Mesendoderm (in vitro differentiated cells): Measurements from ENCODE around the gene RALGDS.

Experiments
- DNase-seq: peaks from one replicate; pipeline ENCODE4 v3.0.0; 2013
- H2AK5ac ChIP-seq: 2 replicates; pipeline ENCODE4 v1.6.1; 2013; ENCODE audit warnings: low read length, inconsistent platforms
- H2BK120ac ChIP-seq: 2 replicates; pipeline ENCODE4 v1.6.1; 2013; ENCODE audit warnings: low read depth, mild to moderate bottlenecking, low read length, moderate library complexity, mixed read lengths
- H2BK15ac ChIP-seq: replicated peaks from 2 replicates; pipeline ENCODE4 v1.6.1; 2013; ENCODE audit warnings: low read depth, mild to moderate bottlenecking, moderate library complexity
- H2BK5ac ChIP-seq: 2 replicates; pipeline ENCODE4 v1.6.1; 2013; ENCODE audit warnings: low read length, inconsistent platforms
- H3K18ac ChIP-seq: 2 replicates; pipeline ENCODE4 v1.6.1; 2013; ENCODE audit warnings: mild to moderate bottlenecking, low read length, mixed read lengths
- H3K23ac ChIP-seq: one replicate; pipeline ENCODE4 v1.6.1; 2013; ENCODE audit warnings: low read length
- H3K27ac ChIP-seq: 2 replicates; pipeline ENCODE4 v1.5.1; 2013; ENCODE audit warnings: low read depth, mild to moderate bottlenecking, inconsistent platforms, low read length, moderate library complexity
- H3K27me3 ChIP-seq: 2 replicates; pipeline ENCODE4 v1.6.1; 2013; ENCODE audit warnings: low read length, control low read depth, mild to moderate bottlenecking, inconsistent platforms; ENCODE audit not compliant: insufficient read depth, poor library complexity
- H3K36me3 ChIP-seq: 2 replicates; pipeline ENCODE4 v1.6.1; 2013; ENCODE audit warnings: low read length, inconsistent platforms; ENCODE audit not compliant: control insufficient read depth, insufficient read depth
- H3K4ac ChIP-seq: one replicate; pipeline ENCODE4 v1.6.1; 2013; ENCODE audit warnings: low read depth, mild to moderate bottlenecking, low read length, moderate library complexity
- H3K4me1 ChIP-seq: 2 replicates; pipeline ENCODE4 v1.6.1; 2013; ENCODE audit warnings: low read depth, low read length, inconsistent platforms; ENCODE audit not compliant: control insufficient read depth
- H3K4me2 ChIP-seq: 2 replicates; pipeline ENCODE4 v1.6.1; 2013; ENCODE audit warnings: low read length
- H3K4me3 ChIP-seq: 2 replicates; pipeline ENCODE4 v1.5.1; 2013; ENCODE audit warnings: mild to moderate bottlenecking, low read length
- H3K56ac ChIP-seq: one replicate; pipeline ENCODE4 v1.6.1; 2013; ENCODE audit warnings: low read length
- H3K79me1 ChIP-seq: 2 replicates; pipeline ENCODE4 v1.6.1; 2013; ENCODE audit warnings: low read length, inconsistent platforms
- H3K79me2 ChIP-seq: 2 replicates; pipeline ENCODE4 v1.6.1; 2013; ENCODE audit warnings: mild to moderate bottlenecking, low read length; ENCODE audit not compliant: control insufficient read depth, insufficient read depth
- H3K9ac ChIP-seq: 2 replicates; pipeline ENCODE4 v1.6.1; 2013; ENCODE audit warnings: low read length, inconsistent platforms
- H4K5ac ChIP-seq: one replicate; pipeline ENCODE4 v1.6.1; 2013; ENCODE audit warnings: low read length
- H4K8ac ChIP-seq: one replicate; pipeline ENCODE4 v1.6.1; 2013; ENCODE audit warnings: low read depth, mild to moderate bottlenecking, control low read depth, low read length, moderate library complexity
- WGBS: extraction: QIAGEN DNeasy Blood & Tissue Kit; methylation state at CpG from one replicate; pipeline ENCODE4 v1.1.7; 2013; ENCODE audit warnings: low lambda C conversion rate, missing lambda C conversion rate; ENCODE audit not compliant: insufficient coverage; ENCODE audit errors: extremely low coverage; 5-methylcytosine and 5-hydroxymethylcytosine counted together

RALGDS gene

DNA sequence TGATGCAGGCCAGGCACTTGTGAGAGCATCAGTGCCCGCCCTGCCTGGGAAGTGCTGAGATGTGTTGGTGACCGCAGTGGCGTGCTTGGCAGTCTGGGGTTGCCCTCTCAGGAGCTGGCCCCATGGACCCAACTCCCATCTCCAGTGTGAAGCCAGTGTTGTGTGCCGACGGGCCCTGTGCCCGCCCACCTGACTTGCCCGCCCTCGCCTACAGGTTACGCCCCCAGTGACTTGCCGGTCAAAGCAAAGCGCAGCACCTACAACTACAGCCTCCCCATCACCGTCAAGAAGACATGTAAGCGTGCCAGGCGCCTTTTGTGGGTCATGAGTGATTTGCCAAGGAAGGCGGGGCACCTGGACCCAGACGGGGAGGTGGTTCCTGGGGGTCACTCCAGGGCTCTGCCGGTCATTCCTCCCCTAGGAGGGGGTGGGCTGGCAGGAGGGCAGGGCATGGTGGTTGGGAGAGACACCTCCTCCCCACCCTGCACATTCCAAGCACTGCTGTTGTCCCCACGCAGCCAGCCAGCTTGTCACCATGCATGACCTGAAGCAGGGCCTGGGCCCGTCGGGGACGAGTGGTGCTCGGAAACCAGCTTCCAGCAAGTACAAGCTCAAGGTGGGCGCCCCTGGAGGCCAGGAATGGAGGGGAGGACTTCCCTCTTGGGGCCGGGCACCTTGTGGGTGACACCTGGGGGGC is 66.7 kb downstream of the RALGDS start:
- no peaks in the 10 kb centered on the region for H3K79me1 ChIP-seq
- no peak overlapping the region for H3K4me3 ChIP-seq
- no peak overlapping the region for H4K5ac ChIP-seq
- H2BK15ac ChIP-seq = no peak overlapping the region
- H4K8ac ChIP-seq = no peak overlapping the region
- no peaks in the 10 kb centered on the region for H3K27me3 ChIP-seq
- no peak overlapping the region for H3K27ac ChIP-seq
- H2AK5ac ChIP-seq = no peak overlapping the region
- H3K23ac ChIP-seq = no peak overlapping the region
- H2BK120ac ChIP-seq = no peak overlapping the region
- H3K4ac ChIP-seq = no peak overlapping the region
- no peak overlapping the region for H3K56ac ChIP-seq
- no peak overlapping the region for H3K9ac ChIP-seq
- no peak overlapping the region for H3K18ac ChIP-seq
- DNase-seq = no peak
- H3K36me3 ChIP-seq = peaks cover 15% of the 10 kb centered on the region
- peaks cover 2% of the 10 kb centered on the region for H3K4me1 ChIP-seq
- no peaks in the 10 kb centered on the region for H3K79me2 ChIP-seq
- no peak overlapping the region for H3K4me2 ChIP-seq
- H2BK5ac ChIP-seq = no peak overlapping the region
- WGBS = no CpG with 5 or more reads among the region's 24 CpGs

DNA sequence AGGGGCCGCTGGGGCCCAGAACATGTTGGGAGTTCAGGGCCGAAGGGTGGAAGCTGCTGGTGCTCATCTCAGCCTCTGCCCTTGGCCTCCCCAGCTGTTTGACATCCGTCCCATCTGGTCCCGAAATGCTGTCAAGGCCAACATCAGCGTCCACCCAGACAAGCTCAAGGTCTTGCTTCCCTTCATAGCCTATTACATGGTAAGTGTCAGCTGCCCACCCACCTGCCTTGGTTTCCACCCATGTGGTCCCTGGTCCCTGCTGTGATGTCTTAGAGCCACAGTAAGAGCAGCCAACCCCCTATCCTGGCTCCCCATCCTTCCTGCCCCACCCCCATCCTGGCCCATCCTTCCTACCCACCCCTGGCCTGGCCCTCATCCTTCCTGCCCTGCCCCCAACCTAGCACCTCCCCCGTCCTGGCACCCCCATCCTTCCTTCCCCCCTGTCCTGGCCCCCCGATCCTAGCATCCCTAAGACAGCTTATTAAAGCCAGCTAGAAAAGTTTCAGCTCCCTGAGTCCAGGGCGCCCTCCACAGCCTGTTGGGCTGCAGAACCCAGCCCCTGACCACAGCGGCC is 69.0 kb downstream of the RALGDS start:
- H3K4ac ChIP-seq = no peak overlapping the region
- no peak overlapping the region for H4K5ac ChIP-seq
- H2AK5ac ChIP-seq = no peak overlapping the region
- no peak for DNase-seq
- no peak overlapping the region for H2BK15ac ChIP-seq
- peaks cover 11% of the 10 kb centered on the region for H3K36me3 ChIP-seq
- no peaks in the 10 kb centered on the region for H3K79me2 ChIP-seq
- no peaks in the 10 kb centered on the region for H3K4me1 ChIP-seq
- H2BK120ac ChIP-seq = no peak overlapping the region
- no peak overlapping the region for H3K27ac ChIP-seq
- no peak overlapping the region for H2BK5ac ChIP-seq
- WGBS = no CpG with 5 or more reads among the region's 9 CpGs
- no peak overlapping the region for H3K4me2 ChIP-seq
- no peak overlapping the region for H3K18ac ChIP-seq
- no peak overlapping the region for H3K4me3 ChIP-seq
- no peak overlapping the region for H3K23ac ChIP-seq
- H3K27me3 ChIP-seq = no peaks in the 10 kb centered on the region
- no peak overlapping the region for H3K9ac ChIP-seq
- H3K56ac ChIP-seq = no peak overlapping the region
- no peak overlapping the region for H4K8ac ChIP-seq
- H3K79me1 ChIP-seq = no peaks in the 10 kb centered on the region

DNA sequence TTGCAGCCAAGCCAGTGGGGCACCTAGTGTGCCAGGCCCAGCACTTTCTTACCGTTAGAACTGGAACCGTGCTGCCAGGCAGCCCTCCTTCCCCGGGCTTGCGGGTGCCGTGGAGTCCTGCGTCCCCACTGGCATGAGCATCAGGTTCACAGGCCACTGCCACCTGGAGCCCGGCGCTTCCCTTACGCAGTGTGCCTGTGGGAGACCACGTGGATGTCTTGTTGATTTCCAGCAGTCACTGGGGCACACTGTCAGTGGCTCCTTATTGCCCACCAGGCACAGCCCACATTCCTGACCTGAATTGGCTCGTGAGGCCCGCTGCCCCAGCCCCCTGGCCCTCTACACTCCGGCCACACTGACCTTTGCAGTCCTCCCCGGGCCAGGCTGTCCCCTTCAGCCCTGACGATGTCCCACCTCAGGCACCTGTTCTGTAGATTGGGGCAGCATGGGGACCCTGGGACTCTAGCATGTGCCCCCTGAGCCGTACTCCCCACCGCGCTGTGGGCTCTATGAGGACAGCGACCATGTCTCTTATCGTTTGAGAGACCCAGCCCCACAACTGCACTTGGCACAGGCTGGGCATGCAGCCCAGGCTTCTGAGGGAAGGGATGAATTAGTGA is 69.6 kb downstream of the RALGDS start:
- no peak overlapping the region for H3K18ac ChIP-seq
- H3K27me3 ChIP-seq = no peaks in the 10 kb centered on the region
- H3K9ac ChIP-seq = no peak overlapping the region
- H3K79me1 ChIP-seq = no peaks in the 10 kb centered on the region
- H3K4ac ChIP-seq = no peak overlapping the region
- no peaks in the 10 kb centered on the region for H3K4me1 ChIP-seq
- H2BK5ac ChIP-seq = no peak overlapping the region
- no peak for DNase-seq
- H2BK15ac ChIP-seq = no peak overlapping the region
- H3K79me2 ChIP-seq = no peaks in the 10 kb centered on the region
- no peak overlapping the region for H3K56ac ChIP-seq
- H3K4me2 ChIP-seq = no peak overlapping the region
- no peak overlapping the region for H3K4me3 ChIP-seq
- no peak overlapping the region for H2BK120ac ChIP-seq
- no CpG with 5 or more reads among the region's 20 CpGs for WGBS
- no peak overlapping the region for H3K23ac ChIP-seq
- no peak overlapping the region for H3K27ac ChIP-seq
- H4K5ac ChIP-seq = no peak overlapping the region
- no peak overlapping the region for H2AK5ac ChIP-seq
- H4K8ac ChIP-seq = no peak overlapping the region
- peaks cover 10% of the 10 kb centered on the region for H3K36me3 ChIP-seq

DNA sequence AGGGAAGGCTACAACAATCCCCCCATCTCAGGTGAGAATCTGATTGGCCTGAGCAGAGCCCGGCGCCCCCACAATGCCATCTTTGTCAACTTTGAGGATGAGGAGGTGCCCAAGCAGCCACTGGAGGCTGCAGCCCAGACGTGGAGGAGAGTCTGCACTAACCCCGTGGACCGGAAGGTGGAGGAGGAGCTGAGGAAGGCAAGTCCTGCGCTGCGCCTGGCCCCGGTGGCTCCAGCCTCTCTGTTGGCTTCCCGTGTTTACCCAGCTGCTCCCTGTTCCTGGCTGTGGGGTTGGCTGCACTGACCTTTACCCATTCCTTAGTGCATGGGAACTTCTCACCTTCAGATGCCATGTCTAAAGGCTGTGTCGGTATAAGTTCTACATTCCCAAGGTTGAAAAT is 70.3 kb downstream of the RALGDS start:
- WGBS = no CpG with 5 or more reads among the region's 10 CpGs

DNA sequence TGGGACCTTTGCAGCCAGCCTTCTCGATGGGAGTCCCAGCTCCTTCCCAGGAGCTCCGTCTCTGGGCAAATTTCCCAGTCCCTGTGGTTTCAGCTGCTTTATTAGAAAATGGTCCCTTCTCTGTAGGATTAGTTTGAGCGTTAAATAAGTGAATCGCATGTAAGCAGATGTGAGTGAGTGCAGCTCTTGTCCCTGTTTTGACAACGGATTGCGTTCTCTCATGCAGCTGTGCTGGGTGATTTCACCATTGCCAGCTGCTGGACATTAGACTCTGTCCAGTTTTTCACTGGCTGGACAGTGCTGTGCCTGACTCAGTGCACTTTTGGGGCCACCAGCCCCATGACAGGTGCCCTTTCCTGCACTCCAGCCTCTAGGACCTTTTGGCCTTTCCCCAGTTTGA is 70.9 kb downstream of the RALGDS start:
- Histone ChIP-seq H3K4me2 (no peak overlapping the region), H2BK120ac (no peak overlapping the region), H3K27ac (no peak overlapping the region), H3K18ac (no peak overlapping the region), H3K9ac (no peak overlapping the region), H4K8ac (no peak overlapping the region), H3K4ac (no peak overlapping the region), H3K79me1 (no peaks in the 10 kb centered on the region), H3K79me2 (no peaks in the 10 kb centered on the region), H3K27me3 (no peaks in the 10 kb centered on the region), H2BK15ac (no peak overlapping the region), H4K5ac (no peak overlapping the region), H3K36me3 (peaks cover 12% of the 10 kb centered on the region), H2AK5ac (no peak overlapping the region), H3K4me1 (no peaks in the 10 kb centered on the region), H2BK5ac (no peak overlapping the region), H3K4me3 (no peak overlapping the region), H3K23ac (no peak overlapping the region), H3K56ac (no peak overlapping the region)
- DNase-seq = no peak
- no CpG with 5 or more reads among the region's 6 CpGs for WGBS

More for the DNA sequence above, 70.3 kb downstream of the RALGDS start:
- H3K36me3 ChIP-seq = peaks cover 10% of the 10 kb centered on the region
- no peak overlapping the region for H3K27ac ChIP-seq
- H2BK5ac ChIP-seq = no peak overlapping the region
- H3K27me3 ChIP-seq = no peaks in the 10 kb centered on the region
- H2AK5ac ChIP-seq = no peak overlapping the region
- no peak overlapping the region for H3K56ac ChIP-seq
- no peak overlapping the region for H2BK120ac ChIP-seq
- H3K4ac ChIP-seq = no peak overlapping the region
- no peak overlapping the region for H3K23ac ChIP-seq
- no peak overlapping the region for H3K4me2 ChIP-seq
- no peak overlapping the region for H3K4me3 ChIP-seq
- H3K9ac ChIP-seq = no peak overlapping the region
- H3K79me2 ChIP-seq = no peaks in the 10 kb centered on the region
- H4K8ac ChIP-seq = no peak overlapping the region
- no peak overlapping the region for H2BK15ac ChIP-seq
- no peaks in the 10 kb centered on the region for H3K79me1 ChIP-seq
- no peak overlapping the region for H4K5ac ChIP-seq
- no peak for DNase-seq
- H3K18ac ChIP-seq = no peak overlapping the region
- H3K4me1 ChIP-seq = no peaks in the 10 kb centered on the region
